ENCODE data around the gene CES3.

GRCh38 chr16:67019171-67019570 lies 58.1 kb downstream of the CES3 start:
- TF ChIP-seq EZH2phosphoT487 (conservative IDR thresholded peaks at IDR 0.05; ENCODE audit: low read length) (no peak), CTCF (IDR thresholded peaks at IDR 0.05; ENCODE audit: insufficient read depth, low read length, poor library complexity, severe bottlenecking) (no peak)
